CD4-positive, alpha-beta T cell treated with Interleukin-1 beta for 1 hour (primary cell): ENCODE data around the gene MAP2K5.
A peak's percentile ranks its signal among the peaks of the same experiment; 100 is the strongest.

Experiments used
- DNase-seq, 2 donors: peaks; one replicate each; pipeline ENCODE4 v3.0.0-alpha.2; 2020 to 2022

MAP2K5 gene

GRCh38 chr15:67765701-67766100, 223.2 kb downstream of the MAP2K5 start:
- no peak for DNase-seq

- no peak for DNase-seq
Measured at GRCh38 chr15:67766968-67767367, 224.5 kb downstream of the MAP2K5 start.

GRCh38 chr15:67768313-67768977, 225.9 kb downstream of the MAP2K5 start:
- no peak for DNase-seq

GRCh38 chr15:67769497-67770357, 227.2 kb downstream of the MAP2K5 start:
- no peak for DNase-seq

DNA sequence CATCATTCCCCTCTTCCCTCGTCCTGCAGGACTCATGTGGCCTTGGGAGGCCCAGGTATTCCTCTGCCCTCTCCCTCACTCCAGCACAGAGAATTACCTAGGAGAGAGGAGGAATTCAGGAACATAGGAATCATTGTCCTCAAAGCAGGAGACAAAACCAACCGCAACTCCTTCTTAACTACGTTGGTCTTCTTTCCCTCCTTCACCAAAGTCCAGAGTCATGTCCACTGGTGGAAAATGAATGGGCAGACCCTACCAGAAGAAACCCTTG, 227.8 kb downstream of the MAP2K5 start:
- DNase-seq = no peak

GRCh38 chr15:67771189-67771800, 228.8 kb downstream of the MAP2K5 start:
- DNase-seq = no peak

DNA sequence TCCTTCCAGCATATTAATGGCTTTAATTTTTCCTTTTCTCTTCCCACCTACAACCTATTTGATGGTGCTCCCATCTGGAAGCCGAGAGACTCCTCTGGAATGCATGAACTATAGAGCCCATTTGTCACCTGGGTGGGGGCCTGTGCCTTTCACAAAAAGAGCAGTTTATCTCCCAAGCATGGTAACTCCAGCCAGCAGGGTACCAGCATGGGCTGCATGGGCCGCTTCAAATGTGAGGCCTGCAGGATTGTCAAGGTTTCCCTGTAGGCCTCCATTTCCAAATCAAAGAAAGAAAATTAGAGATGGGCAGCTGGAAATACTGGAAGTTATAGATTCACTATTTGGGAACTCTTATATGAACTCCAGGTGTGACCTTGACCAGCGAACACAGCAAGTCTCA, 232.1 kb downstream of the MAP2K5 start:
- DNase-seq = no peak

DNA sequence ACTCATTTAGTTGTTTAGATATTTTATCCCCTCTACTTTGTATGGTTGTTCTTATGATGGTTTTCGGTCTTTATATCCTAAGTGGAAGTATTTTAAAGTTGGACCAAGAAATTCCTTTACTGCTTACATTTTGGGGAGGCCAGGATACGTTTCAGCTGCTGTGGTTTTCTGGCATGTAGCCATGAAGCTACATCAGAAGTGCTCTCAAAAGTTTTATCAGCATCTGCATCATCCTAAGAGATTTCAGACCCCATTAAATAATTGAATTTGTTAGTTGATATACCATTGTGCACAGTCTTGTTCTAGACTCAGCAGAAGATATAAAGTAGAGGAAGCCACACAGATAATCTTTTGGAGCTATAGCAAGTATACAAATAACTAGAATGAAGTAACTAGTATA, 232.7 kb downstream of the MAP2K5 start:
- DNase-seq = no peak

DNA sequence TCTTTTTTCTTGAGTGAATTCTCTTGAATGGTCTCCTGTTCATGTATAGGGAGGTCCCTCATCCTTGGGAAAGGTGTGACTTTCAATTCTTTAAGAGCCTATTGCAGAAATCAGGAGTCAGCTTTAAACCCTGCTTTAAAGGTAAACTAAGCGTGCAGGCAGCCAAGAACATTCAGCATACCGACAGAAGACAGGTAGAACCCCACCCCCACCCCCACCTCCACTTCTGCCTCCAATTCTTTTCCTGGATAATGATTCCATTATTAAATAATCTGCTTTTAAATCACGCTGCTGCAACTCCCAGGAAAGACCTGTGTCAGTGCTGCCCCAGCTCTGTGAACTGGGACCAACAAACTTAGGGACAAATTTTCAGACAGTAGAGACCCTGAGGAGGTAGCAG, 233.5 kb downstream of the MAP2K5 start:
- DNase-seq = no peak

DNA sequence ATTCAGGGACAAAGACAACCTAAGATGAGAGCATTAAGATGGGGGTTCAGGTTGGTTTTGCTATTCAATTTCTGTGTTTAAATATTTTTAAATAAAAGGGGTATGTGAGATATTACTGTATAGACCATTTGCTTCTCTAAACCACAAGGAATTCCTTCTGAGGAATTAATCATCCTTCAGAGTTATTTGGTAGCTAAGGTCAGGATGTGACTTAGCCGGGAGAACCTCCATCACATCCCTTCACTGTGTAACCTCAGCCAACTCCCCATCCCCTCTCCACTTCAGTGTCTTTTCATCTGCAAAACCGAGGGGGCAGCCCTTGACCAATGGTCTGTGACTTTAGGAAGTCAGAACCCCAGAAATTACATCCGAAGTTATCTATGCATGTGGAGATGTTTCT, 234.1 kb downstream of the MAP2K5 start:
- DNase-seq = no peak

DNA sequence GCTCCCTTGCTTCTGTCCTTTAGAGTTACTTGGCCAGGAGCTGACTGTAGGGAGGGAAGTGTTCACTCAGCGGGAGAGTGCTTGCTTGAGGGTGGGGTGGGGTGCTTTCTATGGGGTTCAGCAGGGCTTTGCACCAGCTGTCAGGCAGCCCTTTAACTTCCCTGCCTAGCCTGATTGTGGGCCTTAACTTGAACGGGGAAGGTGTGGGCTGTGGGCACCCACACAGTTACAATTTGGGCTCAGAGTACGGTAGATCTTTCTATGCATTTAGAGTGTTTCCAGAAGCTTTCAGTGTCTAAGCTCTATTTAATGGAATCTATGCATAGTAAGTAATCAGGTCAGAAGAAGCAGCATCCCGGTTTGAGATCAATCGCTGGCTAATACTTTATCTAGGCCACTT, 234.6 kb downstream of the MAP2K5 start:
- DNase-seq = no peak

- DNase-seq = no peak
Measured at GRCh38 chr15:67777773-67778172, 235.3 kb downstream of the MAP2K5 start.

DNA sequence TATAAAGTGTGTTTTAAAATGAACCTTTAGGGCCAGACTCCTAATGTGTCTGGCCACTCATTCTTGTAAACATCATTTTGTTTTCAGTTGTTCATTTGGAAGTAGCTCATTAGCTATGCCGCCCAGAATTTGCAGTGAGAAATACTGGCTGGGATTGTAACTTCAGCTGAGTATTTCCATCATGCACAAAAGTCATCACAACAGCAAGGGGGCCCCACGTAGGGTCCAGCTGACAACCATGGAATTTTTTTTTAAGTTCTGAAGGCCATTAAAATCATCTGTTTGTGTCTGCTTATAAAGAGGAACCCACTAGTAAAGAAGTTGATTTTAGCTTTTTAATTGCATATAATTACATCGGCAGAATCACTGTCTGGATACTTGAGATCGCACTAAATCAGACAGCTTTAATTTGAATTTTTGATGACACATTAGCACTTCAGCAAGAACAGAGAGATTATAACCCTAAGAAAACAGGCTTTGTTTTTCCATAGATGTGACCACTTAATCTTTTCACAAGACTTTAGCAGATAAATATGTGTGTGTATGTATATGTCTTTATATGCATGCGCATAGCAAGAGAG, 236.6 kb downstream of the MAP2K5 start:
- DNase-seq = no peak

DNA sequence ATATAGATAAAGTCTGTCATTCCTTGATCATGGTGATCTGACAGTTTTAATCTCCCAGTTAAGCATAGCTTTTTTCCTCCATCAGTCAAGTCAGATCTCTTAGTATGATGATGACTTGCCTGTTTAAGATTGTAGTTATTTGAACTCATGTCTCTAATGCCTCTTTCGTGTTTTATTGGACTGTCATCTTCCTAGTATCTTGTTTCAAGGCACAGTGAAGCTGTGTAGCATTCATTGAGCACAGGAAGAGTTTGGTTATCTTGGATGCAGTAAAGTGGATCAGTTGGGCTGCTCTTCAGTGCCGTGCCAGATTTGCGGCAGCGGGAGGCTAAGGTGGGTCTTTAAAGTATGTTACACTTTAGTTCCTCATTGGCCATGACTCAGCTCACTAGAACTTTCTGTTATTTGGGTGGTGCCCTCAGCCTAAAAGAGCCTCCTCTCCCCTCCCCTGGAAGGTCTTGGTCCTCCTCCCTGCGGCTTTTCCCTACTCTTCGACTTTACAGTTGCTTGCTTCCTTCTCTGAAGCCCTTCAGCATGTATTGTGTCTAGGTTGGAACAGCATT, 237.1 kb downstream of the MAP2K5 start:
- peak in 1 of 2 donors; percentile 9 for DNase-seq

DNA sequence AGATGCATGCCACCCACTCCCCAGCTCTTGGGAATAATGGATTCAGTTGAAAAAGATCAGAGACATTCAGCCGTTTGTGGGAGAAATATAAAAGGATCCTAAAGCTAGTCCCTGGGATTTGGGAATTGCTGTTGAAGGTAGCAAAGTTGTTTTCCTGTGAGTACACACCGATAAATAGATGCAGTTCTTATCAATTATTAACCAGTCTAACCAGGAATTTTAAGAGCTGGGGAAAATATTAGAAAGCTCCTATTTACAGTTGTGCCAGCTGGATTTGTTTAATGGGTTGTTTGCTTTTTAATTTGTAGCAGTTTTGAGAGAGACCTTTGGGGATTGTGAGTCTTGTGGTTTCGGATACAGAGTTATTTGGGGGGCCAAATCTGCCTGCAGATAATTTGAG, 238.6 kb downstream of the MAP2K5 start:
- DNase-seq = no peak

- DNase-seq = no peak
Measured at GRCh38 chr15:67781907-67782690, 239.6 kb downstream of the MAP2K5 start.

GRCh38 chr15:67782691-67782991, 240.1 kb downstream of the MAP2K5 start:
- DNase-seq = no peak

DNA sequence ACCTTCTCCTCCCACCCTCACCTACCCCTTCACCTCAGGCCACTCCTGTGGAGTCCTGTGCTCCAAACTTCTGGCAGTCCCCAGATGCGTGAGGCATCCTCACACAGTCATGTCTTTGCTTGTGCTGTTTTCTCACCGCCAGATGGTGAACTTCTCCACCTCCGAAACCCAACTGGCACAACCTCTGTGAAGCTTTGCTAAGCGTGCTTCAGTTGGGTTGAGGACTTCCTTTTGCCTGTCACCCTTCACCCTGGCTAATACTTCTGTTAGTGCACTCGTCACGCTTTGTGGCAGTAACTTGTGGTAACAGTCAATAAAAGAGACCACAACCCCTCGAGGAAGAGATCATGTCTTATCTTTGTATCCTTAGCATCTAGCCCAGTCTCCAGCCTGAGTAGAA, 240.8 kb downstream of the MAP2K5 start:
- DNase-seq = peak; percentile 60 to 74

DNA sequence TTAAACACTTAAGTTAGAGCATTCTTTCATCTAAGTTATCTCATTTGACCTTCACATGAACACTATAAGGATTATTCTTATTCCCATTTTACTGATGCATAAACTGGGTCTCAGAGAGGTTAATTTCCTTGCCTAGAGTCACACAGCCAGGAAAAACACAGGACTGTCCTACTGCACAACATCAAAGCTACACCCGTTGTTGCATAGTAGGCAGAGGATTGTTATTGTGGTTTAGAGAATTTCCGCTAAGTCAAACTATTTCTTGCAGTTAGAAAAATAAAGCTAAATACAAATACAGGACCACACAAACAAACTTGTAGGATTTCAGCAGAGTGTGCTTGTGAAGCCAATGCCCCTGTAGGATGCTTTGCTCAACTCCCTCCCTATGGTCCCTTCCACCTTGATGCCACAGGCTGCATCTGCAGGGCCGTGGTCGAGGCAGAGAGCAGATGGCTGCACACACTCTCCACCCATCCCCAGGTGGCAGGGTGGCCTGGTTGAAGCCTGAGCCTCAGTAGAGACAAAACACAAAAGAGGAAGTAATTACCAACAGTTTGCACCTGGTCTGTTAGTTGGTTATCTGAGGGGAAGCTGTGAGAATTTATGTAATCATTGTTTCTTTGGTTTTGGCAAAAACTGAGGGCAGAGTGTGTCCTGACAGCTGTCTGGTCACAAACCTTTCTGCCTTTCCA, 241.7 kb downstream of the MAP2K5 start:
- DNase-seq = peak; percentile 3 to 77

GRCh38 chr15:67784856-67785430, 242.4 kb downstream of the MAP2K5 start:
- DNase-seq = no peak

- DNase-seq = no peak
Measured at GRCh38 chr15:67785431-67785830, 242.9 kb downstream of the MAP2K5 start.

- DNase-seq = no peak
Measured at GRCh38 chr15:67786646-67787045, 244.1 kb downstream of the MAP2K5 start.
